Measurements from ENCODE around the gene C1orf105.

The C1orf105 gene

GRCh38 chr1:172395576-172395975 lies 24.9 kb upstream of the C1orf105 start:
- no peak for DNase-seq (ENCODE audit: low read depth in 2 of 3, low spot score in 1 of 3)

GRCh38 chr1:172397221-172397620 lies 23.3 kb upstream of the C1orf105 start:
- DNase-seq (ENCODE audit: low read depth in 2 of 3, low spot score in 1 of 3): no peak

DNA sequence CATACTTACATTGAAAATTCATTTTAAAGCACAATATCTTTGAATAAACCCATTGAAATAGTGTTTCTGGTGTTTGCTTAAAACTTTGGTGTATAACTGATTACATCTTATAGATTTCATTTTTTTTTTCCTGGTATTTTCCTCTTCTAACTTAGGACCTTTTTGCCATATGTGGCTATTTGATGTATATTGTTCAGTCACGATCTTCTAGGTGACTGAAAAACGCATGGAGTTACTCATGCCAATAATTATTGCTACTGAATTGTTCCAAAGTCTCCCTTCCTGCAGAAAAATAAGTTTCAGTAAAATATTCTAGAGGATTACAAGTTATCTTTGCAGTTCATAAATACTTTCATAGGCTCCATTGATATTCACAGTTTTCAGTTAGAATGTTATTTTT lies 22.9 kb upstream of the C1orf105 start:
- DNase-seq (ENCODE audit: low read depth in 2 of 3, low spot score in 1 of 3): no peak

GRCh38 chr1:172398193-172398592 lies 22.3 kb upstream of the C1orf105 start:
- DNase-seq (ENCODE audit: low read depth in 2 of 3, low spot score in 1 of 3): no peak

- no peak for DNase-seq (ENCODE audit: low read depth in 2 of 3, low spot score in 1 of 3)
Measured at GRCh38 chr1:172398970-172399755, 21.3 kb upstream of the C1orf105 start.

- DNase-seq (ENCODE audit: low read depth in 2 of 3, low spot score in 1 of 3): no peak
Measured at GRCh38 chr1:172399756-172400721, 20.4 kb upstream of the C1orf105 start.

DNA sequence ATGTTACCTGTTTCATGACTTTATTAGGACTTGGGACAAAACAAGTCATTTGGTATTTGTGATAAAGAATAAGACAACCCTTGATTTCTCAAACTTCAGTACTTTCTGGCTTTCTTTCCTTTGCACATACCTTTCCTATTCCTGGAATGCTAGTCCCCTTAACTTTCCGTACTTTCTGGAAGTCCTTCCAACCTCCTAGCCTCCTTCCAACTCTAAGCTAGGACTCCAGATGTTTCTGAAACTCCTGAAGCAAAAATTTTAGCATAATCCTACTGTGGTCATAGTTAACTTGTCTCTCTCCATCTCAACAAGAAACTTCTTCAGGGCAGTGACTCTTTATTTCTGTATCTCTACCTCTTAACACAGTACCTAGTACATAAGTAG lies 19.8 kb upstream of the C1orf105 start:
- no peak for DNase-seq (ENCODE audit: low read depth in 2 of 3, low spot score in 1 of 3)

GRCh38 chr1:172401477-172401876 lies 19.0 kb upstream of the C1orf105 start:
- DNase-seq (ENCODE audit: low read depth in 2 of 3, low spot score in 1 of 3): no peak

DNA sequence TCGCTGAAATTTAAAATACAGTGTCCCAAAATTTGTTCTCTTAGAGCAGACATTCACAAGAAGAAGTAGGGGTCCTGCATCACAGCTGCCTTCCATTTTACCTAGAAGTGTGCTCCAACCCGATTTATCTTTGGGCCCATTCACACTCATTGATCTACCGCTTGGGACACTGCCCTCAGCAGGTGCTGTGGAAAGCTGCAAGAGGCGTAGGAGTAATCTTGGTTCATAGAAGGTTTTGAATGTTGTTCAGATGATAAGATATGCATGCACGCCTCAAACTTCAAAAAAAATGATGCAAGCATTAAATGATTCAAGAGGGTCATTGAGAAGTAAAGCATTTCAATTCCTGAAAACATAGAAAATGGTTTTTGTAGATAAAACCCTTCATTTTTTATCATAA lies 18.6 kb upstream of the C1orf105 start:
- no peak for DNase-seq (ENCODE audit: low read depth in 2 of 3, low spot score in 1 of 3)

- no peak for DNase-seq (ENCODE audit: low read depth in 2 of 3, low spot score in 1 of 3)
Measured at GRCh38 chr1:172402878-172403569, 17.5 kb upstream of the C1orf105 start.

DNA sequence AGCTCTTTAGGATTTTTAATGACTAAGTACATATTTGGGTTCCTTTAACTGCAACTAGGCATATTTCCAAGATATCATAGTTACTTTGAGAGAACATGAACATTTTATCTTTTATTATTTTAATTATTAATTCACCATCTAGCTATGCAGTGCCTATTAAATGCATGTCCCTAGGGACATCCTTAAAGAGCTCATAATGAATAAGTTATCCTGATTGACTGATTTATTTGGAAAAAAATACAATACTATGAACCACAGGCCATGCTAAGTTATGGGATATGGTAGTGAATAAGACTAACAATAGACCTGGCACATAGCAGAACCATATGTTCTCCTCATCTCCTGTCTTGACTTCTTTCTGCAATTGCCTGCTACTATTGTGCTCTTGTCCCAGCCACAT lies 16.4 kb upstream of the C1orf105 start:
- DNase-seq (ENCODE audit: low read depth in 2 of 3, low spot score in 1 of 3): no peak

GRCh38 chr1:172405912-172406311 lies 14.6 kb upstream of the C1orf105 start:
- DNase-seq (ENCODE audit: low read depth in 2 of 3, low spot score in 1 of 3): no peak

DNA sequence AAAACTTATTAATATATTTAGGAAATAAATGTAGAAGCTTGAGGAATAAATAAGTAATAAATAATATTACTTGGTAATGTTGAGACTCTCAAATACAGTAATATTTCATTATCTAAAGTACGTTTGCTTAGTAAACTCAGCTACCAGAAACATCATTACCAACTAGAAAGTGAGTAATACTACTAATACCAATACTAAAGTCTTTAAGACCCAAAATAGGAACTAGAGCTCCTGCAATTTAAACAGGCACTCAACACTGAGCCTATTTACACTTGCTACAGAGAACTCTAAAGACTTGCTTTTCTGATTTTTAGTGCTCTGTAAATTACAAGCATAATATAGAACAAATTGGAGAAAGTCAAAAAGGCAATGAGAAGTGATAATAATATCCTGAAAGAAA lies 13.5 kb upstream of the C1orf105 start:
- DNase-seq (ENCODE audit: low read depth in 2 of 3, low spot score in 1 of 3): no peak

DNA sequence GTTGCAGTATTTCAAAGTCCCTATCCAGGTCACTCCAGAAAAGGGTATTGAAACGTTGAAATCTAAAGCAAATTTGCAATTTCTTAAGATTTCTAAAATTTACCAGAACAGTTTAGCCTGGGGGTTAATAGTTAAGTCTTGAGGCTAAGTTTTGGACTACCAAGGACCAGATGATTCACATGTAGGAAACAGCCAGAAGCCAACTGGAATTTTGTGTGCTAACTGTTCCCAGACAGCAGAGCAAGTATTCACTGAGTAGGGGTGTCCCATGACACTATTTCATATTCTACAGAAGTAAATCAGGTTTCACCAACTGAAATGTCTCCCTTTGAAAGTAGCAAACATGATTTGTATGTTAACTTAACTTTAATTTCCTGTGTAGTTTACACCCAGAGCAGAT lies 11.5 kb upstream of the C1orf105 start:
- no peak for DNase-seq (ENCODE audit: low read depth in 2 of 3, low spot score in 1 of 3)

DNA sequence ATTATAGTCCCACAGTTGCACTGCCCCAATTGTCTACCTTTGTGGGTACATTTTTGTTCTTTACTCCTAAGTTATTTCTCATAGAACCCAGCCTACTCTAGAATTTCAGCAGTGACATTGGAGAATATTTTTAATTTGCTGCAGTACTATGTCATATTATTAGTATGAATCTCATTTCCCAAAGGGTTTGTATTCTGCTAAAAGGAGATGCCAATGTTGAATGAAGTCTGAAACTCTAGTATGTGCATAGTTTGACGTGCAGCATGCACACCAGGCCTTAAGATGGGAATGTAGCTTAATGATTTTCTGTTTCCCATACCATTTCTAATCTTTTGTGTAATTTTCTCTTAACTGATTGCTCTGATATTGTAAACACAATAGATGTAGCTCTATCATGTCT lies 10.5 kb upstream of the C1orf105 start:
- DNase-seq (ENCODE audit: low read depth in 2 of 3, low spot score in 1 of 3): no peak

- no peak for DNase-seq (ENCODE audit: low read depth in 2 of 3, low spot score in 1 of 3)
Measured at GRCh38 chr1:172411791-172412338, 8.6 kb upstream of the C1orf105 start.

DNA sequence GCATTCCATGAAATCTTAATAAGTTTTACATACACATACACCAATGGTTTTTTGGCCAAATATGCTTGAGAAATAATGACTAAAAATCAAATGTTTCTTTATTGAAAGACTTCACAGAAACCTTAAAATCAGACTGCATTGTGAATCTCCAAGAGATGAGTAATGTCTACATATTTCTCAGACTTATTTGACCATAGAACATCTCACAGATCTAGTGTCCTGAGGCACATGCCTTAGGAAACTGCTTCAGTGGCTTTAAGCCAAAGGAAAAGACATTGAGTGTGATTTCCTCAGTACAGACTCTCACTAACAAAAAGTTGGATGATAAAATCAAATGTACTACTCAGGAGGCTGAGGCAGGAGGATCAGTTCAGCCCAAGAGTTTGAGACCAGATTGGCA lies 6.2 kb upstream of the C1orf105 start:
- DNase-seq (ENCODE audit: low read depth in 2 of 3, low spot score in 1 of 3): no peak

DNA sequence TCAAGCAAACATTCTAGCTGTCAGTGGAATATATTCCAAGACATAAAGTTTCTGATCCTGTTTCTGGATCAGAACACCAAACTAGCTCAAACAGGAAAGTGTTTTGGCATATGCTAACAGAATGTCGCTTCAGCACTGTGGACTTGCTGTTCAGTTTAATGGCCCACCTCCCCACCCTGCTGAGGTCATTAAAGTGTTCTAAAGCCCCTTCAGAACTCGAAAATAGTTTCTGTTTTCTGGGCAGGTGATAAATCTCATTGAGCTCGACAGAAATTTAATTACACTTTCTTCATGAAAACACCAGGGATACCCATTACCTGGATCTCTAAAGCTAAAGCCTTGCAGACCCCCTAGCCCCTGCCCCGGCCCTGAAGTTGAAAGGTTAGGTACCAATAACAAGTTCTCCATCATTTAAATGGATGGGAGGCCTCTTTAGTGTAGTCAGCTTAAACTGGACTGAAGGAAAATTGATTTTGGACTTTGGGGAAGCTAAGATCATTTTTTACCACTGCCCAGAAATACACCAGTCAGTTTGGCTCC lies 3.9 kb upstream of the C1orf105 start:
- no peak for DNase-seq (ENCODE audit: low read depth in 2 of 3, low spot score in 1 of 3)

GRCh38 chr1:172417557-172417956 lies 2.9 kb upstream of the C1orf105 start:
- DNase-seq (ENCODE audit: low read depth in 2 of 3, low spot score in 1 of 3): no peak

DNA sequence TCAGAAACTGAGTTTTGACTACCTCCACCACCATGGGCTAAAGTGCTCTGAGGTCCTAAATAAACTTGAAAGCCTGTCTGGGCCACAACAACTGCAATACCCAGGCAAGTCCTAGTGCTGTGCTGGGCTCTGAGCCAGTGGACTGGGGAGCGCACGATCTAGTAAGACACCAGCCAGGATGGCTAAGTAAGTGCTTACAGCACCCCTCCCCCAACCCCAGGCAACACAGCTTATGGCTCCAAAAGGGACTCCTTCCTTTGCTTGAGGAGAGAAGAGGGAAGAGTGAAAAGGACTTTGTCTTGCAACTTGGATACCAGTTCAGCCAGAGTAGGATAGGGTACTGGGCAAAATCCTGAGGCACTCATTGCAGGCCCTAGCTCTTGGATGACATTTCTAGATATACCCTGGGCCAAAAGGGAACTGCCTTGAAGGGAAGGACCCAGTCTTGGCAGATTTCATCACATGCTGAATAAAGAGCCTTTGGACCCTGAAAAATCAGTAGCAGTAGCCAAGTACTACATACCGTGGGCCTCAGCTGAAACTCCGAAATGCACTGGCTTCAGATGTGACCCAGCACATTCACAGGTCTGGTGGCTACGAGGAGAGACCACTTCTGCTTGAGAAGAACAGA lies 1.6 kb downstream of the C1orf105 start:
- DNase-seq (ENCODE audit: low read depth in 2 of 3, low spot score in 1 of 3): no peak

GRCh38 chr1:172423336-172423735 lies 2.9 kb downstream of the C1orf105 start:
- DNase-seq (ENCODE audit: low read depth in 2 of 3, low spot score in 1 of 3): no peak
